CD14-positive monocyte (primary cell): ENCODE measurements around the gene KCNQ1. TPM values are rescaled to one million over a fixed set of nuclear protein-coding genes. Genes with fewer than 3 reads are reported as not detected.

Source experiments
- DNase-seq, 3 donors: peaks; one replicate each; pipeline ENCODE4 v3.0.0-alpha.2; 2011 to 2022
- H2AFZ ChIP-seq: 2 replicates; pipeline ENCODE4 v1.6.0; 2012; ENCODE audit warnings: mild to moderate bottlenecking, low read depth, low read length, inconsistent platforms; ENCODE audit not compliant: insufficient read depth, poor library complexity, severe bottlenecking
- H3K27ac ChIP-seq, 2 donors: 1 replicate in 1 of 2; 2 replicates in 1 of 2; pipeline ENCODE4 v1.5.1; 2012 to 2013; ENCODE audit warnings: low read length in 2 of 2, control low read depth in 1 of 2, inconsistent platforms in 1 of 2, low read depth in 1 of 2, mild to moderate bottlenecking in 1 of 2
- H3K27me3 ChIP-seq, 2 donors: one replicate each; pipeline versions ENCODE4 v1.6.0 to v1.6.1; 2011 to 2013; ENCODE audit warnings: low read length in 2 of 2; ENCODE audit not compliant: control insufficient read depth in 2 of 2, insufficient read depth in 2 of 2
- H3K36me3 ChIP-seq, 2 donors: replicated peaks in 1 of 2; 1 replicate in 1 of 2; 2 replicates in 1 of 2; pipeline versions ENCODE4 v1.5.1 to v1.6.1; 2012 to 2013; ENCODE audit warnings: low read length in 2 of 2, control low read depth in 1 of 2, inconsistent platforms in 1 of 2, mild to moderate bottlenecking in 1 of 2; ENCODE audit not compliant: insufficient read depth in 2 of 2, control insufficient read depth in 1 of 2
- H3K4me1 ChIP-seq, 2 donors: 1 replicate in 1 of 2; 2 replicates in 1 of 2; pipeline versions ENCODE4 v1.5.1 to v1.6.1; 2012 to 2013; ENCODE audit warnings: low read length in 2 of 2, control low read depth in 1 of 2, inconsistent platforms in 1 of 2, mild to moderate bottlenecking in 1 of 2, moderate library complexity in 1 of 2; ENCODE audit not compliant: insufficient read depth in 2 of 2, control insufficient read depth in 1 of 2
- H3K4me2 ChIP-seq: replicated peaks from 2 replicates; pipeline ENCODE3; 2012; ENCODE audit warnings: low read length, moderate library complexity, mild to moderate bottlenecking; ENCODE audit not compliant: poor library complexity, severe bottlenecking; ENCODE audit errors: extremely low read depth
- H3K4me3 ChIP-seq, 3 experiments: fragments of 200-600 bp in 1 of 3; sonication (generic) in 1 of 3; replicated peaks in 1 of 3; 1 replicate in 2 of 3; 2 replicates in 1 of 3; pipeline ENCODE4 v1.5.1; 2011 to 2013; ENCODE audit warnings: low read length in 3 of 3, mild to moderate bottlenecking in 3 of 3, control low read depth in 2 of 3, low read depth in 2 of 3, inconsistent platforms in 1 of 3, moderate library complexity in 1 of 3
- H3K79me2 ChIP-seq: 2 replicates; pipeline ENCODE4 v1.6.0; 2012; ENCODE audit warnings: mild to moderate bottlenecking, control low read depth, inconsistent platforms, low read length, moderate library complexity; ENCODE audit not compliant: insufficient read depth
- H3K9ac ChIP-seq: 2 replicates; pipeline ENCODE4 v1.6.0; 2017; ENCODE audit warnings: low read length, mild to moderate bottlenecking; ENCODE audit not compliant: insufficient read depth, poor library complexity, severe bottlenecking
- H3K9me3 ChIP-seq, 2 donors: replicated peaks in 1 of 2; 1 replicate in 1 of 2; 2 replicates in 1 of 2; pipeline versions ENCODE4 v1.5.1 to v1.6.1; 2012 to 2013; ENCODE audit warnings: low read length in 2 of 2, control low read depth in 1 of 2; ENCODE audit not compliant: control insufficient read depth in 1 of 2, insufficient read depth in 1 of 2
- H4K20me1 ChIP-seq: 2 replicates; pipeline ENCODE4 v1.6.0; 2012; ENCODE audit warnings: mild to moderate bottlenecking, low read length, control low read depth, moderate library complexity; ENCODE audit not compliant: insufficient read depth
- H3K27ac Mint-ChIP-seq, 7 donors: one replicate each; pipeline ENCODE4 v1.8.0; 2020; ENCODE audit warnings: mild to moderate bottlenecking in 7 of 7, mixed read lengths in 7 of 7, moderate library complexity in 6 of 7, inconsistent platforms in 2 of 7
- H3K27me3 Mint-ChIP-seq, 3 donors: one replicate each; pipeline ENCODE4 v1.8.0; 2021 to 2022; ENCODE audit warnings: low read depth in 3 of 3, mild to moderate bottlenecking in 3 of 3, mixed read lengths in 3 of 3, moderate library complexity in 3 of 3, inconsistent platforms in 1 of 3
- H3K36me3 Mint-ChIP-seq, 2 donors: one replicate each; pipeline ENCODE4 v1.8.0; 2020; ENCODE audit warnings: mixed read lengths in 2 of 2, inconsistent platforms in 1 of 2, mild to moderate bottlenecking in 1 of 2
- H3K4me1 Mint-ChIP-seq: one replicate; pipeline ENCODE4 v1.8.0; 2020; ENCODE audit warnings: mild to moderate bottlenecking, mixed read lengths
- H3K4me3 Mint-ChIP-seq, 2 donors: one replicate each; pipeline ENCODE4 v1.8.0; 2020; ENCODE audit warnings: mild to moderate bottlenecking in 2 of 2, mixed read lengths in 2 of 2, moderate library complexity in 1 of 2
- H3K9me3 Mint-ChIP-seq, 7 donors: one replicate each; pipeline ENCODE4 v1.8.0; 2020 to 2022; ENCODE audit warnings: mixed read lengths in 7 of 7, mild to moderate bottlenecking in 6 of 7, moderate library complexity in 6 of 7, inconsistent platforms in 2 of 7
- CTCF ChIP-seq: fragments of 200-600 bp; IDR thresholded peaks from one replicate; pipeline ENCODE4 v1.8.0; 2022; ENCODE audit warnings: antibody characterized with exemption, mild to moderate bottlenecking
- WGBS: methylation state at CpG from one replicate; pipeline ENCODE4 v1.1.5; 2013; ENCODE audit warnings: missing lambda C conversion rate; ENCODE audit not compliant: insufficient coverage; 5-methylcytosine and 5-hydroxymethylcytosine counted together
- intact Hi-C, 2 donors: fragments of 100-400 bp; cut with micrococcal nuclease; formaldehyde crosslinking; loops; one replicate each; pipeline versions ENCODE4 v1.15.0 to v1.15.1; 2023
- polyA plus RNA-seq, 3 donors: library from polyadenylated mRNA; depleted of rRNA in 1 of 3; unstranded in 2 of 3; stranded (reverse) in 1 of 3; fragments of 300-500 nt in 2 of 3; fragments of >200 nt in 1 of 3; fragmentation: Illumina TruSeq in 2 of 3; gene quantifications; 1 replicate in 2 of 3; 2 replicates in 1 of 3; pipeline ENCODE4 v1.2.3, GENCODE V29; 2012 to 2021

Gene KCNQ1
- polyA plus RNA-seq, 3 donors = 14.9 to 31.8 (median 21.6) TPM

- Mint-ChIP-seq H3K36me3 (peaks cover 21 to 27% of the 10 kb centered on the region in 2 donors), H3K4me3 (peak overlapping the region; percentile 74 to 87), H3K27ac (peak overlapping the region; percentile 37 to 92 (median 75)), H3K9me3 (peaks cover 8 to 21% (median 14%) of the 10 kb centered on the region in 7 donors), H3K4me1 (peaks cover 46% of the 10 kb centered on the region), H3K27me3 (peaks cover 0 to 7% (median 0%) of the 10 kb centered on the region in 3 donors)
- intact Hi-C loops = no loop called here
- Histone ChIP-seq H3K36me3 (peaks cover 4 to 14% of the 10 kb centered on the region in 2 donors), H3K27me3 (no peaks in the 10 kb centered on the region), H3K27ac (peak overlapping the region; percentile 75 to 86), H3K4me1 (peaks cover 35% of the 10 kb centered on the region in 2 donors), H3K9ac (peak overlapping the region; percentile 65), H3K4me3 (peak overlapping the region in 2 of 3 experiments; percentile 43 to 77), H2AFZ (no peak overlapping the region), H3K79me2 (no peaks in the 10 kb centered on the region), H3K9me3 (peaks cover 4 to 13% of the 10 kb centered on the region in 2 donors), H3K4me2 (peak overlapping the region; percentile 83), H4K20me1 (peaks cover 5% of the 10 kb centered on the region)
- no peak for TF ChIP-seq CTCF
- DNase-seq = no peak
- WGBS = 65% methylated on average over 30 of the region's 34 CpGs
Measured at GRCh38 chr11:2811206-2812091, 366.6 kb downstream of the KCNQ1 start.

- DNase-seq = peak; percentile 27 to 41 (median 33)
- Histone ChIP-seq H4K20me1 (peaks cover 5% of the 10 kb centered on the region), H2AFZ (peak overlapping the region; percentile 65), H3K27ac (peak overlapping the region; percentile 75 to 86), H3K4me1 (peaks cover 35% of the 10 kb centered on the region in 2 donors), H3K79me2 (no peaks in the 10 kb centered on the region), H3K4me3 (peak overlapping the region; percentile 34 to 77 (median 43)), H3K36me3 (peaks cover 4 to 14% of the 10 kb centered on the region in 2 donors), H3K4me2 (peak overlapping the region; percentile 83), H3K27me3 (no peaks in the 10 kb centered on the region), H3K9me3 (peaks cover 4 to 18% of the 10 kb centered on the region in 2 donors), H3K9ac (peak overlapping the region; percentile 65)
- 0% methylated on average over 12 of the region's 17 CpGs for WGBS
- H3K27me3 Mint-ChIP-seq = peaks cover 0 to 6% (median 1%) of the 10 kb centered on the region in 3 donors
- peaks cover 21 to 27% of the 10 kb centered on the region in 2 donors for H3K36me3 Mint-ChIP-seq
- H3K9me3 Mint-ChIP-seq = peaks cover 10 to 23% (median 15%) of the 10 kb centered on the region in 7 donors
- H3K4me1 Mint-ChIP-seq = peaks cover 46% of the 10 kb centered on the region
- no peak for TF ChIP-seq CTCF
- intact Hi-C loops = no loop called here
- peak overlapping the region; percentile 75 to 94 (median 90) for H3K27ac Mint-ChIP-seq
- peak overlapping the region; percentile 74 to 87 for H3K4me3 Mint-ChIP-seq
Measured at GRCh38 chr11:2812371-2812991, 367.7 kb downstream of the KCNQ1 start.
